Fibroblast of lung (primary cell): ENCODE measurements around the gene MYEOV. TPM values are rescaled to one million over a fixed set of nuclear protein-coding genes. Genes with fewer than 3 reads are reported as not detected.

Source experiments
- DNase-seq, 2 donors: peaks; one replicate each; pipeline versions ENCODE4 v3.0.0 to v3.0.0-alpha.2; 2010; ENCODE audit warnings: low read depth in 2 of 2
- H2AFZ ChIP-seq: 2 replicates; pipeline ENCODE4 v1.5.1; 2012; ENCODE audit warnings: low read length, control low read depth, inconsistent platforms
- H3K27ac ChIP-seq: 2 replicates; pipeline ENCODE4 v1.5.1; 2011; ENCODE audit warnings: low read length, control low read depth; ENCODE audit not compliant: insufficient read depth
- H3K27me3 ChIP-seq: 2 replicates; pipeline ENCODE4 v1.5.1; 2011; ENCODE audit warnings: mild to moderate bottlenecking, low read length; ENCODE audit not compliant: control insufficient read depth, insufficient read depth
- H3K36me3 ChIP-seq: 2 replicates; pipeline ENCODE4 v1.5.1; 2011; ENCODE audit warnings: low read length; ENCODE audit not compliant: control insufficient read depth, insufficient read depth
- H3K4me1 ChIP-seq: 2 replicates; pipeline ENCODE4 v1.5.1; 2011; ENCODE audit warnings: low read length; ENCODE audit not compliant: control insufficient read depth, insufficient read depth; ENCODE audit errors: extremely low read depth
- H3K4me2 ChIP-seq: 2 replicates; pipeline ENCODE4 v1.5.1; 2011; ENCODE audit warnings: low read length, control low read depth; ENCODE audit not compliant: insufficient read depth; ENCODE audit errors: extremely low read depth
- H3K4me3 ChIP-seq, 4 experiments: fragments of 200-600 bp in 1 of 4; sonication (generic) in 1 of 4; replicated peaks in 1 of 4; 2 replicates each; pipeline ENCODE4 v1.5.1; 2011 to 2016; ENCODE audit warnings: low read length in 4 of 4, low read depth in 3 of 4, mild to moderate bottlenecking in 3 of 4, control low read depth in 2 of 4, inconsistent platforms in 1 of 4, mixed read lengths in 1 of 4; ENCODE audit not compliant: insufficient read depth in 1 of 4; ENCODE audit errors: control extremely low read depth in 1 of 4
- H3K79me2 ChIP-seq: 2 replicates; pipeline ENCODE4 v1.5.1; 2012; ENCODE audit warnings: mild to moderate bottlenecking, low read length, inconsistent platforms; ENCODE audit not compliant: control insufficient read depth, insufficient read depth
- H3K9ac ChIP-seq: 2 replicates; pipeline ENCODE4 v1.5.1; 2011; ENCODE audit warnings: mild to moderate bottlenecking, low read length, control low read depth; ENCODE audit not compliant: insufficient read depth
- H3K9me3 ChIP-seq: 2 replicates; pipeline ENCODE4 v1.5.1; 2012; ENCODE audit warnings: low read depth, low read length; ENCODE audit not compliant: control insufficient read depth, insufficient read depth
- H4K20me1 ChIP-seq: 2 replicates; pipeline ENCODE4 v1.5.1; 2011; ENCODE audit warnings: low read length; ENCODE audit not compliant: control insufficient read depth, insufficient read depth; ENCODE audit errors: extremely low read depth
- EZH2 ChIP-seq: IDR thresholded peaks from 2 replicates; pipeline ENCODE4 v1.5.1; 2012; ENCODE audit warnings: low read length, control low read depth, mild to moderate bottlenecking; ENCODE audit errors: missing control alignments
- polyA plus RNA-seq, 2 donors: library from polyadenylated mRNA; depleted of rRNA in 1 of 2; stranded (reverse) in 1 of 2; unstranded in 1 of 2; fragments of >200 nt; gene quantifications; 2 replicates each; pipeline ENCODE4 v1.2.1, GENCODE V29; 2011 to 2012; ENCODE audit warnings: missing spikeins in 1 of 2
- total RNA-seq: library from RNA; depleted of rRNA; stranded (reverse); fragments of >200 nt; gene quantifications from 2 replicates; pipeline ENCODE4 v1.2.1, GENCODE V29; 2014
- TF ChIP-seq, protein P1 (sequence below), 2 donors: IDR thresholded peaks in 1 of 2; conservative IDR thresholded peaks in 1 of 2; 1 replicate in 1 of 2; 2 replicates in 1 of 2; pipeline ENCODE4 v1.5.1; 2011 to 2012; ENCODE audit warnings: low read length in 2 of 2, control low read depth in 1 of 2, inconsistent platforms in 1 of 2, low read depth in 1 of 2, mild to moderate bottlenecking in 1 of 2

Gene MYEOV
- total and polyA plus RNA-seq, 2 donors (not counting 1 experiment from before 2014, with no cell fraction given): 1.2 to 7.3 TPM

DNA sequence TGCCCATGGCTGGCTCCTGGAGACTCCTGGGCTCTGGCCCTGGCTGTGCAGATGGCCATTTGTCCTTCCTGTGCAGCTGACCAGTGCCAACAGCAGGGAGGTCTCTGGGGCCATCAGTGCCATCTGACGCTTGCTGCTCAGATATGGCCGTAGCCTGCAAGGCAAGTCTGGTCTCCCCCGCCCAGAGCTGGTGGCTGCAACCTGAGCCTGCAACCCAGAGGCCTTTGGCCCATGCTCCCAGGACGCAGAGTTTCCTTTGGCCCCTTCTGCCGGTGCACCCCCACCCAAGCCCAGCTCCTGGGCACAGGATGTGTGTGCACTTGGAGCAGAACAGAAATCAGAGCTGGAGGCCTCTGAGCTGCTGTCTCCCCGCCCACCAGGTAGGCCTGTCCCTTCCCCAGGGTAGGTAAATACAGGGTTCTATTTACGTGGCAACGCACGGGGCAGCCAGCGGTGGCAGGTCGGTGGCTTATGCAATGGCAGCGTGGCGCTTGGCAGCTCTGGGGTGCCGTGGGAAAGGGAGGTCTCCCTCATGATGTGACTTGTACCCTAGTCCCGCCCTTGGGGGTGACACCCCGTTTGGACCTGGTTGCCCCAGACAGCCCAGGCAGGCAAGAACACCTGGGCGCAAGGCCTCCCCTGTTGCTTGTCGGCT lies 21.0 kb upstream of the MYEOV start:
- H3K36me3 ChIP-seq: no peaks in the 10 kb centered on the region
- H3K27ac ChIP-seq: no peak overlapping the region
- H3K9me3 ChIP-seq: no peaks in the 10 kb centered on the region
- TF ChIP-seq EZH2: no peak
- no peak overlapping the region for H3K4me3 ChIP-seq
- no peak overlapping the region for H3K4me2 ChIP-seq
- no peak for DNase-seq
- H3K27me3 ChIP-seq: peaks cover 8% of the 10 kb centered on the region
- H3K79me2 ChIP-seq: no peaks in the 10 kb centered on the region
- H3K4me1 ChIP-seq: no peaks in the 10 kb centered on the region
- no peaks in the 10 kb centered on the region for H4K20me1 ChIP-seq
- no peak overlapping the region for H3K9ac ChIP-seq
- no peak overlapping the region for H2AFZ ChIP-seq

DNA sequence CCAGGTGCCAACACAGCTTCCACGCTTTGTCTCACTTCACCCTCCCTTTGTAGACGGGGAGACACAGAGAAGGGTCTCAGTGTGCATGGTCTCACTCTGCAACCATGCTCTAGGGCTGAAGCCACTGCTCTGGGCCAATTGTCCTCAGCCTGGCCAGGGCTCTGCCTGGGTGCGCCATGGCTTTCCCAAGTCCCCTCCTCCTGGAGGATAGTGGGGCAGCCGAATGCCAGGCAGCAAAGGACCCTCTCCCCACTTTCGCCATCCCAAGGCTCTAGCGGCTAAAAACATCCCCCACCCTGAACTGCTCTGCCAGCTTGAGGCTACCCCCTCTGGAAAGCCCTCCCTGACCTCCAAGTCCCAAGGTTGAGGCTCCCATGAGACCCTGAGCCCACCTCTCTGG lies 20.4 kb upstream of the MYEOV start:
- Histone ChIP-seq H3K4me1 (no peaks in the 10 kb centered on the region), H3K9me3 (no peaks in the 10 kb centered on the region), H3K36me3 (no peaks in the 10 kb centered on the region), H3K27me3 (peaks cover 8% of the 10 kb centered on the region), H2AFZ (no peak overlapping the region), H4K20me1 (no peaks in the 10 kb centered on the region), H3K27ac (no peak overlapping the region), H3K4me3 (no peak overlapping the region), H3K79me2 (no peaks in the 10 kb centered on the region), H3K4me2 (no peak overlapping the region), H3K9ac (no peak overlapping the region)
- TF ChIP-seq, protein P1, sequence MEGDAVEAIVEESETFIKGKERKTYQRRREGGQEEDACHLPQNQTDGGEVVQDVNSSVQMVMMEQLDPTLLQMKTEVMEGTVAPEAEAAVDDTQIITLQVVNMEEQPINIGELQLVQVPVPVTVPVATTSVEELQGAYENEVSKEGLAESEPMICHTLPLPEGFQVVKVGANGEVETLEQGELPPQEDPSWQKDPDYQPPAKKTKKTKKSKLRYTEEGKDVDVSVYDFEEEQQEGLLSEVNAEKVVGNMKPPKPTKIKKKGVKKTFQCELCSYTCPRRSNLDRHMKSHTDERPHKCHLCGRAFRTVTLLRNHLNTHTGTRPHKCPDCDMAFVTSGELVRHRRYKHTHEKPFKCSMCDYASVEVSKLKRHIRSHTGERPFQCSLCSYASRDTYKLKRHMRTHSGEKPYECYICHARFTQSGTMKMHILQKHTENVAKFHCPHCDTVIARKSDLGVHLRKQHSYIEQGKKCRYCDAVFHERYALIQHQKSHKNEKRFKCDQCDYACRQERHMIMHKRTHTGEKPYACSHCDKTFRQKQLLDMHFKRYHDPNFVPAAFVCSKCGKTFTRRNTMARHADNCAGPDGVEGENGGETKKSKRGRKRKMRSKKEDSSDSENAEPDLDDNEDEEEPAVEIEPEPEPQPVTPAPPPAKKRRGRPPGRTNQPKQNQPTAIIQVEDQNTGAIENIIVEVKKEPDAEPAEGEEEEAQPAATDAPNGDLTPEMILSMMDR (conservative IDR thresholded peaks at IDR 0.05 in 1 of 2, IDR thresholded peaks at IDR 0.05 in 1 of 2; ENCODE audit: low read depth in 1 of 2, low read length in 2 of 2): no peak
- TF ChIP-seq EZH2: no peak
- DNase-seq: no peak

DNA sequence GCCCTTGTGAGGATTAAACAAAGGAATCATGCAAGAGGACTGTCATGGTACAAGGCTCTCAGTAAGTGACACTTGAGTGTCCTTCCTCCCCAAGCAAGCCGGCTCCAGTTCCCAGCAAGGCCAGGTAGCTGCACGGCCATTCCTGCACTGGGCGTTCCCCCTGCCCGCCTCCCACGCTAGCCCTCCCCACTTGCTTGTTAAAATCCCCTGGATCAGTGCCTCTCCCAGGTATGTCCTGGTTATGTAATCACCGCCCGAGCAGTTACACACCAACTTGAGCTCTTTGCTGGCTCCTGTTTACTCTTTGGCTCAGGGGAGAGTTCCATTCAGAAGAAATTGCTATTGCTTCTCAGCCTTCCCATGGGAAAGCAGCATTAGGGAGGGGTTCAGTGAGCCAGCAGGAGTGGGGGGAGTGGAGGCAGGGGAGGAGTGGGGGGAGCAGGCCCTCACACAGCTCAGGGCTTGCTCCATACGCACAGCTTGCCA lies 19.4 kb upstream of the MYEOV start:
- Histone ChIP-seq H3K27ac (no peak overlapping the region), H3K79me2 (no peaks in the 10 kb centered on the region), H3K27me3 (peaks cover 8% of the 10 kb centered on the region)

More for the DNA sequence above, 19.4 kb upstream of the MYEOV start:
- DNase-seq: no peak
- Histone ChIP-seq H3K4me3 (no peak overlapping the region), H3K9ac (no peak overlapping the region), H3K4me2 (no peak overlapping the region), H3K4me1 (no peaks in the 10 kb centered on the region), H4K20me1 (no peaks in the 10 kb centered on the region), H2AFZ (no peak overlapping the region), H3K36me3 (no peaks in the 10 kb centered on the region), H3K9me3 (no peaks in the 10 kb centered on the region)
- no peak for TF ChIP-seq EZH2
- TF ChIP-seq, protein P1 (conservative IDR thresholded peaks at IDR 0.05 in 1 of 2, IDR thresholded peaks at IDR 0.05 in 1 of 2; ENCODE audit: low read depth in 1 of 2, low read length in 2 of 2): no peak
